Measurements from ENCODE around the gene ASIC1.

DNA sequence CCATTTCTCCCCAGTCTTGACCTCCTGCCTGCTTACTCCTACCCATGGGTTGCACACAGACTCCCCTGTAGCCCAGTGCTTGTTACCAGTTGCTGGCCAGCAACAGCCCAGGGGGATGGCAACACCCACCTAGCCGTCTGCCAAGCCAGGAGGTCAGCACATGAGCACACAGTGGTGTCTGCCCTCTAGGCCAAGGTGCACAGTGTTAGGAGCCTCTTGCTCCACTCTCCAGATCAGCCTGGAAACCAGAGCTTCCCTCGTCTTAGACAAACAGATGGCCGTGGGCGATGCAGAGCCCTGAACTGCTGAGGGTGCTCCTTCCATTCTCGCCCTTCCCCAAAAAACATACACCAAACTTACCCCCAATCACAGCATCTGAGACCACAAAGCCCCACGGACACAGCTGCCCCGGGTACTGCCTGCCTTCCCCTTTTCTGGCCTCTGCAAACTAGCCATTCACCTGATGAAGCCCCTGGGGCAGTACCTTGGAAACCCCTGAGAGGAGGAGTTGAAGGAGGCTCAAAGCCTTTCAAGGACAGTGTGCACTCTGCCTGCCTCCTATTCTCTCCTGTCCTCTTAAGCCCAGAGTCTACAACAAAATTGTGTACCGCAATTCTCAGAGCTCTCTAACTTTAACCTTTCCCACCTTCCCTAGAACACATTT lies 45.4 kb downstream of the ASIC1 start:
- no peak for TF ChIP-seq POLR2A (IDR thresholded peaks at IDR 0.05; ENCODE audit: low read length)
- TF ChIP-seq GATA1 (IDR thresholded peaks at IDR 0.05; ENCODE audit: low read depth, low read length), result no peak
